Neural cell (in vitro differentiated cells): ENCODE results near the gene TSPAN17. TPM values are rescaled to one million over a fixed set of nuclear protein-coding genes. Genes with fewer than 3 reads are reported as not detected.

Experiments used
- H2AFZ ChIP-seq: fragments of 200-600, 300-800 bp; sonication (generic), shearing (Covaris generic); 2 replicates; pipeline ENCODE4 v1.6.0; 2014; ENCODE audit warnings: low read depth, mild to moderate bottlenecking, antibody characterized with exemption, low read length, moderate library complexity
- H3F3A ChIP-seq: fragments of 200-600 bp; shearing (Covaris generic); 2 replicates; pipeline ENCODE4 v1.6.1; 2016; ENCODE audit warnings: mild to moderate bottlenecking, moderate library complexity, mixed read lengths, antibody characterized with exemption, low read length; ENCODE audit not compliant: insufficient read depth, poor library complexity, severe bottlenecking
- H3K27ac ChIP-seq: fragments of 200-600, 300-800 bp; sonication (generic), shearing (Covaris generic); 2 replicates; pipeline ENCODE4 v1.5.1; 2014; ENCODE audit warnings: mild to moderate bottlenecking, low read length, moderate library complexity
- H3K27me3 ChIP-seq: fragments of 300-800, 200-600 bp; sonication (generic), shearing (Covaris generic); 2 replicates; pipeline ENCODE4 v1.6.0; 2014; ENCODE audit warnings: mild to moderate bottlenecking, low read depth, low read length, moderate library complexity; ENCODE audit not compliant: insufficient read depth
- H3K36me3 ChIP-seq: fragments of 300-800, 200-600 bp; sonication (generic), shearing (Covaris generic); 2 replicates; pipeline ENCODE4 v1.5.1; 2014; ENCODE audit warnings: mild to moderate bottlenecking, antibody characterized with exemption, low read length, moderate library complexity; ENCODE audit not compliant: insufficient read depth
- H3K4me2 ChIP-seq: fragments of 300-800, 200-600 bp; sonication (generic), shearing (Covaris generic); 2 replicates; pipeline ENCODE4 v1.6.0; 2014; ENCODE audit warnings: mild to moderate bottlenecking, low read length
- H3K4me3 ChIP-seq: fragments of 300-800, 200-600 bp; sonication (generic), shearing (Covaris generic); 2 replicates; pipeline ENCODE4 v1.5.1; 2014; ENCODE audit warnings: mild to moderate bottlenecking, low read length, moderate library complexity
- H3K79me2 ChIP-seq: fragments of 200-600 bp; shearing (Covaris generic); replicated peaks from 2 replicates; pipeline ENCODE4 v1.6.0; 2014; ENCODE audit warnings: mild to moderate bottlenecking, low read length, moderate library complexity; ENCODE audit not compliant: insufficient read depth
- H3K9ac ChIP-seq: fragments of 300-800, 200-600 bp; sonication (generic), shearing (Covaris generic); 2 replicates; pipeline ENCODE4 v1.6.1; 2016; ENCODE audit warnings: mild to moderate bottlenecking, low read length, mixed read lengths
- H3K9me2 ChIP-seq: fragments of 200-600 bp; shearing (Covaris generic); 2 replicates; pipeline ENCODE4 v1.6.1; 2016; ENCODE audit warnings: mild to moderate bottlenecking, low read length, mixed read lengths; ENCODE audit not compliant: insufficient read depth
- H3K9me3 ChIP-seq: fragments of 200-600, 300-800 bp; sonication (generic), shearing (Covaris generic); 2 replicates; pipeline ENCODE4 v1.6.1; 2016; ENCODE audit warnings: mild to moderate bottlenecking, mixed run types, low read length, moderate library complexity, mixed read lengths
- H4K20me1 ChIP-seq: fragments of 200-600 bp; shearing (Covaris generic); 2 replicates; pipeline ENCODE4 v1.6.1; 2016; ENCODE audit warnings: mild to moderate bottlenecking, mixed run types; ENCODE audit not compliant: insufficient read depth
- EP300 ChIP-seq: fragments of 450-650 bp; conservative IDR thresholded peaks from 2 replicates; pipeline ENCODE4 v1.6.1; 2014; ENCODE audit warnings: antibody characterized with exemption, mild to moderate bottlenecking, moderate library complexity; ENCODE audit not compliant: poor library complexity, severe bottlenecking
- EZH2 ChIP-seq: fragments of 200-600, 300-800 bp; shearing (Covaris generic), sonication (generic); IDR thresholded peaks from 2 replicates; pipeline ENCODE4 v1.6.1; 2014; ENCODE audit warnings: antibody characterized with exemption, low read length, borderline replicate concordance, mild to moderate bottlenecking; ENCODE audit not compliant: insufficient read depth, poor library complexity, severe bottlenecking
- MXI1 ChIP-seq: fragments of 450-650 bp; conservative IDR thresholded peaks from 2 replicates; pipeline ENCODE4 v1.6.1; 2014; ENCODE audit warnings: antibody characterized with exemption, mild to moderate bottlenecking; ENCODE audit not compliant: poor library complexity, severe bottlenecking
- POLR2AphosphoS5 ChIP-seq: IDR thresholded peaks from 2 replicates; pipeline ENCODE4 v1.6.1; 2012
- RAD21 ChIP-seq: fragments of 450-650 bp; conservative IDR thresholded peaks from 2 replicates; pipeline ENCODE4 v1.6.1; 2014; ENCODE audit warnings: antibody characterized with exemption, mild to moderate bottlenecking, moderate library complexity
- SMC3 ChIP-seq: fragments of 450-650 bp; conservative IDR thresholded peaks from 2 replicates; pipeline ENCODE4 v1.6.1; 2014; ENCODE audit warnings: antibody characterized with exemption, mild to moderate bottlenecking, moderate library complexity; ENCODE audit not compliant: poor library complexity
- TAF1 ChIP-seq: IDR thresholded peaks from 2 replicates; pipeline ENCODE4 v1.6.1; 2012; ENCODE audit warnings: low read depth
- polyA plus RNA-seq: library from polyadenylated mRNA; depleted of rRNA; stranded (reverse); fragments of >200 nt; gene quantifications from 2 replicates; pipeline ENCODE4 v1.2.3, GENCODE V29; 2014
- TF ChIP-seq, protein P1 (sequence below): IDR thresholded peaks from 2 replicates; pipeline ENCODE4 v1.6.1; 2012; ENCODE audit warnings: borderline replicate concordance
- TF ChIP-seq, protein P2 (sequence below): fragments of 450-650 bp; IDR thresholded peaks from 2 replicates; pipeline ENCODE4 v1.5.1; 2014; ENCODE audit warnings: antibody characterized with exemption, mild to moderate bottlenecking, moderate library complexity; ENCODE audit not compliant: poor library complexity, severe bottlenecking

TSPAN17 gene
- polyA plus RNA-seq, 1 donor from 2014 or later = 66.4 TPM

DNA sequence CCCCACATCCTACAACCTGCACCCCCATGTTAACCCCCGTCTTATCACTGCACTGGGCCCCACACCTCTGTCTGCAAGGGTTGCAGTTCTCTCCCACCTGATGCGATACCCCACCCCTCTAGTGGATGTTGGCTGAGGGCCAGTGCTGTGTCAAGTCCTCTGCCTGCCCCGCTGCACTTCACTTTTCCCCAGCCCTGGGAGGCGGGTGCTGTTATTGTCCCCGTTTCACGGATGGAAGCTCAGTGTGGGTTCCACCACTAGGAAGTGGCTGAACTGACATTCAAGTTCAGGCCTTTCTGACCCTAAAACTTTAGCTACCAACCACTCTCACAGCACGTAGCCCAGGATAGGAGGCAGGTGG, 20.4 kb upstream of the TSPAN17 start:
- no peaks in the 10 kb centered on the region for H3K9me2 ChIP-seq
- H3K27me3 ChIP-seq = peaks cover 46% of the 10 kb centered on the region
- no peak overlapping the region for H3K4me3 ChIP-seq
- H3K9me3 ChIP-seq = no peaks in the 10 kb centered on the region
- no peaks in the 10 kb centered on the region for H3F3A ChIP-seq
- TF ChIP-seq, protein P1, sequence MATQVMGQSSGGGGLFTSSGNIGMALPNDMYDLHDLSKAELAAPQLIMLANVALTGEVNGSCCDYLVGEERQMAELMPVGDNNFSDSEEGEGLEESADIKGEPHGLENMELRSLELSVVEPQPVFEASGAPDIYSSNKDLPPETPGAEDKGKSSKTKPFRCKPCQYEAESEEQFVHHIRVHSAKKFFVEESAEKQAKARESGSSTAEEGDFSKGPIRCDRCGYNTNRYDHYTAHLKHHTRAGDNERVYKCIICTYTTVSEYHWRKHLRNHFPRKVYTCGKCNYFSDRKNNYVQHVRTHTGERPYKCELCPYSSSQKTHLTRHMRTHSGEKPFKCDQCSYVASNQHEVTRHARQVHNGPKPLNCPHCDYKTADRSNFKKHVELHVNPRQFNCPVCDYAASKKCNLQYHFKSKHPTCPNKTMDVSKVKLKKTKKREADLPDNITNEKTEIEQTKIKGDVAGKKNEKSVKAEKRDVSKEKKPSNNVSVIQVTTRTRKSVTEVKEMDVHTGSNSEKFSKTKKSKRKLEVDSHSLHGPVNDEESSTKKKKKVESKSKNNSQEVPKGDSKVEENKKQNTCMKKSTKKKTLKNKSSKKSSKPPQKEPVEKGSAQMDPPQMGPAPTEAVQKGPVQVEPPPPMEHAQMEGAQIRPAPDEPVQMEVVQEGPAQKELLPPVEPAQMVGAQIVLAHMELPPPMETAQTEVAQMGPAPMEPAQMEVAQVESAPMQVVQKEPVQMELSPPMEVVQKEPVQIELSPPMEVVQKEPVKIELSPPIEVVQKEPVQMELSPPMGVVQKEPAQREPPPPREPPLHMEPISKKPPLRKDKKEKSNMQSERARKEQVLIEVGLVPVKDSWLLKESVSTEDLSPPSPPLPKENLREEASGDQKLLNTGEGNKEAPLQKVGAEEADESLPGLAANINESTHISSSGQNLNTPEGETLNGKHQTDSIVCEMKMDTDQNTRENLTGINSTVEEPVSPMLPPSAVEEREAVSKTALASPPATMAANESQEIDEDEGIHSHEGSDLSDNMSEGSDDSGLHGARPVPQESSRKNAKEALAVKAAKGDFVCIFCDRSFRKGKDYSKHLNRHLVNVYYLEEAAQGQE = no peak
- TF ChIP-seq, protein P2, sequence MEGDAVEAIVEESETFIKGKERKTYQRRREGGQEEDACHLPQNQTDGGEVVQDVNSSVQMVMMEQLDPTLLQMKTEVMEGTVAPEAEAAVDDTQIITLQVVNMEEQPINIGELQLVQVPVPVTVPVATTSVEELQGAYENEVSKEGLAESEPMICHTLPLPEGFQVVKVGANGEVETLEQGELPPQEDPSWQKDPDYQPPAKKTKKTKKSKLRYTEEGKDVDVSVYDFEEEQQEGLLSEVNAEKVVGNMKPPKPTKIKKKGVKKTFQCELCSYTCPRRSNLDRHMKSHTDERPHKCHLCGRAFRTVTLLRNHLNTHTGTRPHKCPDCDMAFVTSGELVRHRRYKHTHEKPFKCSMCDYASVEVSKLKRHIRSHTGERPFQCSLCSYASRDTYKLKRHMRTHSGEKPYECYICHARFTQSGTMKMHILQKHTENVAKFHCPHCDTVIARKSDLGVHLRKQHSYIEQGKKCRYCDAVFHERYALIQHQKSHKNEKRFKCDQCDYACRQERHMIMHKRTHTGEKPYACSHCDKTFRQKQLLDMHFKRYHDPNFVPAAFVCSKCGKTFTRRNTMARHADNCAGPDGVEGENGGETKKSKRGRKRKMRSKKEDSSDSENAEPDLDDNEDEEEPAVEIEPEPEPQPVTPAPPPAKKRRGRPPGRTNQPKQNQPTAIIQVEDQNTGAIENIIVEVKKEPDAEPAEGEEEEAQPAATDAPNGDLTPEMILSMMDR = no peak
- TF ChIP-seq SMC3 (no peak), RAD21 (no peak), EP300 (no peak), EZH2 (no peak), MXI1 (no peak), POLR2AphosphoS5 (no peak), TAF1 (no peak)
- H2AFZ ChIP-seq = no peak overlapping the region
- H3K79me2 ChIP-seq = no peaks in the 10 kb centered on the region
- no peak overlapping the region for H3K27ac ChIP-seq
- H3K9ac ChIP-seq = no peak overlapping the region
- no peaks in the 10 kb centered on the region for H3K36me3 ChIP-seq
- no peaks in the 10 kb centered on the region for H4K20me1 ChIP-seq
- H3K4me2 ChIP-seq = no peak overlapping the region

DNA sequence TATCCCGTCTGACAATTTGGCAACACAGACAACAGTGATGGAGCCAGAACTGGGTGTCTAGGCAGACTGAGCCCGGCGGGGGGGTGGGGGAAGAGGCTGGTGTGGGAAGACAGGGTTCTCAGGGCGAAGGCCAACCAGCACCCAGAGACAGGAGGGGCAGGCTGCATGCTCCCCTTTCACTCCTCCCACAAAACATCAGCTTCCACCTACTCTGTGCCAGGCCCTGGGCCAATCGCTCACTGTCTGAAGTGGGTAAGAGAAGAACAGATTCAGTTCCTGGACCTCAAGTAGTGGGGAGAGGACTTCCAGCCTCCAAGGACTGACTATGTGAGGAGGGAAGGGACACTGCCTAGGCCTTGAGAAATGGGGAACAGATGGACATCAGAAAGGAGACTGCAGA, 19.7 kb upstream of the TSPAN17 start:
- Histone ChIP-seq H3K9ac (no peak overlapping the region), H2AFZ (no peak overlapping the region), H3K36me3 (no peaks in the 10 kb centered on the region), H3K9me3 (no peaks in the 10 kb centered on the region), H3K79me2 (no peaks in the 10 kb centered on the region), H4K20me1 (no peaks in the 10 kb centered on the region), H3F3A (no peaks in the 10 kb centered on the region), H3K4me3 (no peak overlapping the region), H3K27me3 (peaks cover 45% of the 10 kb centered on the region), H3K27ac (no peak overlapping the region), H3K4me2 (no peak overlapping the region), H3K9me2 (no peaks in the 10 kb centered on the region)
- TF ChIP-seq RAD21 = no peak
- TF ChIP-seq MXI1 = no peak
- no peak for TF ChIP-seq TAF1
- no peak for TF ChIP-seq EZH2
